Measurements from ENCODE around the gene PRKN.

GRCh38 chr6:162408826-162409535, 318.6 kb downstream of the PRKN start:
- TF ChIP-seq CTCF (IDR thresholded peaks at IDR 0.05; ENCODE audit: low read length) = no peak
- no peak for TF ChIP-seq EZH2 (IDR thresholded peaks at IDR 0.05; ENCODE audit: borderline replicate concordance, low read length)

Measured in OCI-LY1 (cell line).